ENCODE measurements around the gene SEMA6B. TPM values are rescaled to one million over a fixed set of nuclear protein-coding genes. Genes with fewer than 3 reads are reported as not detected.
"Not testable (repeated sequence)": the region's sequence is repeated elsewhere in the genome, so short reads cannot be mapped to it uniquely, and the experiment has no call there.

SEMA6B gene
- total RNA-seq, 1 donor from 2014 or later = 25.3 TPM

DNA sequence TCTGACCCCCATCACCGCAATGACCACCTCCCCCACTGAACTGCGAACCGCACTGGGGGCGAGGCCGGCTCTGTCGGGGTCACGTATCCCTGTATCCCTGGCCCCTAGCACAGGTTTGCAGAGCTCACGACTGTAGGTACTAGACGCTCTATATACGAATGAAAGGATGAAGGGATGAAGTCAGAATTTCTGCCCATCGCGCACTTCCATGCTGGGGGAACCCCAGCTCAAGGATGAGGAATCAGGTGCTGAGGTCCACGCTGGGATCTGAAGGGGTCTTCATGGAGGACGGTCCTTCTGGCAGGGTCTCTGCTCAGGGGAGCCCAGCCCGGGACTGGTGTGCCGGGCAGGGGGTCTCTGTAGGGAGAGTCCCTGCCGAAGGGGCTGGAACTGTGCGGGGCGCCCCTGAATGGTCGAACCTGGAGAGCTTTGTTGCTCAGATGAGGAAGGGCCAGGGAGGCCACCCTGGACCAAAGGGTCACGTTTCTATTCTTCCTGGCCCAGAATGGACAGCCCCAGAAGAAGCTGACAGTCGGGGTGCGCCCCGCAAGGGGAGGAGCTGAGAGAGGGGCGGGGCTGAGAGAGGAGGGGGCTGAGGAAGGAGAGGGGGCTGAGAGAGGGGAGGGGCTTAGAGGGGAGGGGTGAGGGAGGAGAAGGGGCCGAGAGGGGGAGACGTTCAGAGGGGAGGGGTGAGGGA lies 37.9 kb upstream of the SEMA6B start:
- TF ChIP-seq, protein P1, sequence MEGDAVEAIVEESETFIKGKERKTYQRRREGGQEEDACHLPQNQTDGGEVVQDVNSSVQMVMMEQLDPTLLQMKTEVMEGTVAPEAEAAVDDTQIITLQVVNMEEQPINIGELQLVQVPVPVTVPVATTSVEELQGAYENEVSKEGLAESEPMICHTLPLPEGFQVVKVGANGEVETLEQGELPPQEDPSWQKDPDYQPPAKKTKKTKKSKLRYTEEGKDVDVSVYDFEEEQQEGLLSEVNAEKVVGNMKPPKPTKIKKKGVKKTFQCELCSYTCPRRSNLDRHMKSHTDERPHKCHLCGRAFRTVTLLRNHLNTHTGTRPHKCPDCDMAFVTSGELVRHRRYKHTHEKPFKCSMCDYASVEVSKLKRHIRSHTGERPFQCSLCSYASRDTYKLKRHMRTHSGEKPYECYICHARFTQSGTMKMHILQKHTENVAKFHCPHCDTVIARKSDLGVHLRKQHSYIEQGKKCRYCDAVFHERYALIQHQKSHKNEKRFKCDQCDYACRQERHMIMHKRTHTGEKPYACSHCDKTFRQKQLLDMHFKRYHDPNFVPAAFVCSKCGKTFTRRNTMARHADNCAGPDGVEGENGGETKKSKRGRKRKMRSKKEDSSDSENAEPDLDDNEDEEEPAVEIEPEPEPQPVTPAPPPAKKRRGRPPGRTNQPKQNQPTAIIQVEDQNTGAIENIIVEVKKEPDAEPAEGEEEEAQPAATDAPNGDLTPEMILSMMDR (conservative IDR thresholded peaks at IDR 0.05) = no peak
- peaks cover 9% of the 10 kb centered on the region for H3K4me1 Mint-ChIP-seq
- H3K9me3 Mint-ChIP-seq = no peaks in the 10 kb centered on the region
- H3K27ac Mint-ChIP-seq (ENCODE audit: unreplicated experiment) = no peak overlapping the region
- peaks cover 19% of the 10 kb centered on the region for H3K27me3 Mint-ChIP-seq (ENCODE audit: low read depth)
- H3K4me3 Mint-ChIP-seq = peak overlapping the region; percentile 33
- DNase-seq (ENCODE audit: low read depth, low spot score) = peak; percentile 37
- no peaks in the 10 kb centered on the region for H3K36me3 Mint-ChIP-seq (ENCODE audit: low read depth)

DNA sequence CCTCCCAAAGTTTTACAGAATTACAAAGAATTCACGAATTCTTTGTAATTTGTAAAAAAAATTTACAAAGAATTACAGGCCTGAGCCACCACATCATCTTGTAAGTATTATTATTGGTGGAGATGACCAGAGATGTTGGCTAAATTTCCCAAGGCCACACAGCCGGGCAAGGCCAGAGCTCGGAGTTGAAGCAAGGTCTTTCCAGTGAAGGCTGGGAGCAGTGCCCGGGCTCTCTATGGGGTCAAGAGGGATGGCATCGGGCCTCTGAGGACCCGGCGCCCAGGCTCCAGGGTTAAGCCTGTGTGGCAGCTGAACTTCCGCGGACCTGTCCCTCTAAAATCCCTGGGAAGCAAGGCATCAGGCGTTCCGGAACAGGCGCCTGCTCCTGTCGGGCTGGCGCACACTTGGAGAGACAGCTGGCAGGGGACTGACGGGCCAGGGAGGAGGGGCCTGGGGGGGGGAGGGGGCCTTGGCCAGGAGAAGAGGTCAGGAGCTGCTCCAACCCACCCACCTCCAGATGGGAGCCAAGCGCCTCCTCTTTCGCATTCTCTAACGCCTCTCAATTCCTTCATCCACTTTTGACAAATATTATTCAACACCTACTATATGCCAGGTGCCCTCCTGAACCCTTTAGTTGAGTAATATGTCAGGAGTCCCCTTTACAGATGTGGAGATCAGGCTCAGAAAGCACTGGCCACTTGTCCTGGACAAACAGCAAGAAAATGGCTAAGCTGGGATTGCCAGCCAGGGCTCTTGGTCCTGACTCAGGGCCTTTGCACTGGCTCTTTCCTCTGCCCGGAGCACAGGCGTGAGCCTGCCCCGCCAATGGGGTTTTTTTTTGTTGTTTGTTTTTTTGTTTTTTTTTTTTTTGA lies 36.8 kb upstream of the SEMA6B start:
- TF ChIP-seq, protein P1 (conservative IDR thresholded peaks at IDR 0.05) = no peak
- Mint-ChIP-seq H3K4me3 (no peak overlapping the region), H3K27ac (ENCODE audit: unreplicated experiment) (no peak overlapping the region), H3K36me3 (ENCODE audit: low read depth) (no peaks in the 10 kb centered on the region), H3K4me1 (peaks cover 9% of the 10 kb centered on the region), H3K27me3 (ENCODE audit: low read depth) (peaks cover 21% of the 10 kb centered on the region), H3K9me3 (no peaks in the 10 kb centered on the region)
- no peak for DNase-seq (ENCODE audit: low read depth, low spot score)

DNA sequence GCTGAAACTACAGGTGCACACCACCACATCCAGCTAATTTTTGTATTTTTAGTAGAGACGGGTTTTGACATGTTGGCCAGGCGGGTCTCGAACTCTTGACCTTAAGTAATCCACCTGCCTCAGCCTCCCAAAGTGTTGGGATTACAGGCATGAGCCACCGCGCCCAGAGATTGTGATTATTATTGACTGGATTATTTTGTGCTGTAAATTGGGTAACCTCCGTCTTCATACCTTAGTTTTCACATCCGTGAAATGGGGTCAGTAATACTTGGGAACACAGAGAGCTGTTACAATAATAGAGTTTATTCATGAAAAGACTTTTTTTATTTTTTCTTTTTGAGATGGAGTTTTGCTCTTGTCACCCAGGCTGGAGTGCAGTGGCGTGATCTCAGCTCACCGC lies 35.7 kb upstream of the SEMA6B start:
- H3K4me3 Mint-ChIP-seq; H3K9me3 Mint-ChIP-seq; H3K4me1 Mint-ChIP-seq; DNase-seq (ENCODE audit: low read depth, low spot score); H3K36me3 Mint-ChIP-seq (ENCODE audit: low read depth); H3K27ac Mint-ChIP-seq (ENCODE audit: unreplicated experiment): not testable (repeated sequence)
- peaks cover 18% of the 10 kb centered on the region for H3K27me3 Mint-ChIP-seq (ENCODE audit: low read depth)

DNA sequence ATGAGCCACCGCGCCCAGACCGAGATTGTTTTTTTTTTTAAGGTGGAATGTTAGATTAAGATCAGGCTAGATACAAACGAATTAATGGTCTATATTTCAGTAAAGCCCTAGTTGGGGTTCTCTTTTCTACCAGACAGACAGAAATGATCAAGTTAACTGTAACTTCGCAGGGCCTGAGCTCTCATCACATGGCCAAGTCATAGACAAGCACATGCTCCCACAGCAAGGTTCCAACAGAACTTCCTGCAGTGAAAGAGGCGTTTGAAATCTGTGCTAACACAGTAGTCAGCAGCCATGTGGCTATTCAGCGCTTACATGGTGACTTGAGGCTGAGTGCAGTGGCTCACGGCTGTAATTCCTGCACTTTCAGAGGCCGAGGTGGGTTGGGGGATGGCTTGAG lies 34.7 kb upstream of the SEMA6B start:
- TF ChIP-seq, protein P1 (conservative IDR thresholded peaks at IDR 0.05) = no peak
- H3K4me3 Mint-ChIP-seq = peak overlapping the region; percentile 8
- no peaks in the 10 kb centered on the region for H3K9me3 Mint-ChIP-seq
- H3K36me3 Mint-ChIP-seq (ENCODE audit: low read depth) = no peaks in the 10 kb centered on the region
- H3K27me3 Mint-ChIP-seq (ENCODE audit: low read depth) = peaks cover 17% of the 10 kb centered on the region
- no peak for DNase-seq (ENCODE audit: low read depth, low spot score)
- H3K27ac Mint-ChIP-seq (ENCODE audit: unreplicated experiment) = no peak overlapping the region
- peaks cover 8% of the 10 kb centered on the region for H3K4me1 Mint-ChIP-seq

DNA sequence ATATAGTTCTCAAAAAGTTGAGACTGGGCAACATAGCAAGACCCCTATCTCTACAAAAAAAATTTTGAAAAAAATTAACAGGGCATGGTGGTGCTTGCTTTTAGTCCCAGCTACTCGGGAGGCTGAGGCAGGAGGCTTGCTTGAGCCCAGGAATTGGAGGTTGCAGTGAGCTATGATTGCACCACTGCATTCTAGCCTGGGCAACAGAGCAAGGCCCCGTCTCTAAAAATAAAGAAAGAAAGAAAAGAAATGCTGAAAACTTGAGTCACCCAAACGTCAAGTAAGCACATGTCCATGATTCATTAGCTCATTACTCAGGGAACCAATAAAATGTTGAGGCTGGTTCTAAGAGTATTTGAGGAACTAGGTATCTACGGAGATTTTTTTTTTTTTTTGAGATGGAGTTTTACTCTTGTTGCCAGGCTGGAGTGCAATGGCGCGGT lies 33.9 kb upstream of the SEMA6B start:
- no peak overlapping the region for H3K4me3 Mint-ChIP-seq
- no peak overlapping the region for H3K27ac Mint-ChIP-seq (ENCODE audit: unreplicated experiment)
- no peak for DNase-seq (ENCODE audit: low read depth, low spot score)
- H3K27me3 Mint-ChIP-seq (ENCODE audit: low read depth) = peaks cover 17% of the 10 kb centered on the region
- no peaks in the 10 kb centered on the region for H3K9me3 Mint-ChIP-seq
- TF ChIP-seq, protein P1 (conservative IDR thresholded peaks at IDR 0.05) = no peak
- peaks cover 5% of the 10 kb centered on the region for H3K4me1 Mint-ChIP-seq
- no peaks in the 10 kb centered on the region for H3K36me3 Mint-ChIP-seq (ENCODE audit: low read depth)

DNA sequence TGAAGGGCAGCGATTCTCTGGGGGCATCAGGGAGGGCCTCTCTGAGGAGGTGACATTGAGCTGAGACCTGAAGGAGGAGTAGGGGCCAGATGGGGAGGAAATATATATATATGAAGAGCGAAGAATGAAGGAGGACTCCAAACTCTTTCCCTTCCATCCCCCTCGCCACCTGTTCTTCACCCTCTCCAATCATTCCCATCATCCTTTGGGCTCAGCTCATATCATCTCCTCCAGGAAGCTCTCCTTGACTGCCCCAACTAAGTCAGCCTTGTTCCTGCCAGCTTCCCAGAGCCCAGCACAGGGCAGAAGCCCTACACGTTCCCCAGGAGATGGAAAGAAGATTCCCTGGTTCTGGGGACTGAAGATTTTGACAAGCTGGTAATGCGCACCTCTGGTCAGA lies 33.0 kb upstream of the SEMA6B start:
- no peak for DNase-seq (ENCODE audit: low read depth, low spot score)
- Mint-ChIP-seq H3K36me3 (ENCODE audit: low read depth) (no peaks in the 10 kb centered on the region), H3K4me1 (peaks cover 9% of the 10 kb centered on the region), H3K27ac (ENCODE audit: unreplicated experiment) (no peak overlapping the region), H3K9me3 (no peaks in the 10 kb centered on the region), H3K27me3 (ENCODE audit: low read depth) (peaks cover 17% of the 10 kb centered on the region), H3K4me3 (no peak overlapping the region)
- TF ChIP-seq, protein P1 (conservative IDR thresholded peaks at IDR 0.05) = no peak
